ENCODE results near the gene MNAT1. TPM values are rescaled to one million over a fixed set of nuclear protein-coding genes. Genes with fewer than 3 reads are reported as not detected.
"Not testable (repeated sequence)": the region's sequence is repeated elsewhere in the genome, so short reads cannot be mapped to it uniquely, and the experiment has no call there.

MNAT1 gene
- total RNA-seq, 1 donor from 2014 or later: 75.4 TPM

DNA sequence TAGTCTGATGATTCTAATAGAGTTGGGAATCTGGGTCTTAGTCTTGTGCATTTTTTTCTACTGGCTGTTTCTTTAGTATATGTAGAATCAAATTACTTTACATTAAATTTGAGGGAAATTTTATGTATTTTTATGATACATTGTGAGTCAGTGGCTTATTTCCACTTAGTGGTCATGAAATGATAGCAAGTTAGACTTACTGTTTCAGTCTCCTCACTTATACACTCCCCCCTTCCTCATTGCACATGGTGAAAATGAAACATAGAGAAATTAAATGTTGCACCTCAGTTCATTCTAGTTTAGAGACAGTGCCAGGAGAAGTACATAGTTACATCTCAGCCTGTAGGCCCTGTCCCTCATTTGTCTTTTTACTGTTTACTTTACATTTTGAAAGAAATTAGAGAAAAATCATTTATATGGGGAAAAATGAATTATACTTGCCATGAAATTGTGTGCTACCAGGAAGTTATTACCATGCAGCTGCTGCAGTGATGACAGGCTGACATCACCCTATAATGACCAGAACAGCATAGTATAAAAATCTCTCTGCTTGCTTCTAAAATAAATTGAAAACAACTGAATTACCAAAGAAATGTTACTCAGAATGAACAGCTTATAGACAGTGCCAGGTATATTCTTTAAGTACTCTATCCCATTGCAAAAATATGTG lies 133.1 kb downstream of the MNAT1 start:
- TF ChIP-seq, protein P1, sequence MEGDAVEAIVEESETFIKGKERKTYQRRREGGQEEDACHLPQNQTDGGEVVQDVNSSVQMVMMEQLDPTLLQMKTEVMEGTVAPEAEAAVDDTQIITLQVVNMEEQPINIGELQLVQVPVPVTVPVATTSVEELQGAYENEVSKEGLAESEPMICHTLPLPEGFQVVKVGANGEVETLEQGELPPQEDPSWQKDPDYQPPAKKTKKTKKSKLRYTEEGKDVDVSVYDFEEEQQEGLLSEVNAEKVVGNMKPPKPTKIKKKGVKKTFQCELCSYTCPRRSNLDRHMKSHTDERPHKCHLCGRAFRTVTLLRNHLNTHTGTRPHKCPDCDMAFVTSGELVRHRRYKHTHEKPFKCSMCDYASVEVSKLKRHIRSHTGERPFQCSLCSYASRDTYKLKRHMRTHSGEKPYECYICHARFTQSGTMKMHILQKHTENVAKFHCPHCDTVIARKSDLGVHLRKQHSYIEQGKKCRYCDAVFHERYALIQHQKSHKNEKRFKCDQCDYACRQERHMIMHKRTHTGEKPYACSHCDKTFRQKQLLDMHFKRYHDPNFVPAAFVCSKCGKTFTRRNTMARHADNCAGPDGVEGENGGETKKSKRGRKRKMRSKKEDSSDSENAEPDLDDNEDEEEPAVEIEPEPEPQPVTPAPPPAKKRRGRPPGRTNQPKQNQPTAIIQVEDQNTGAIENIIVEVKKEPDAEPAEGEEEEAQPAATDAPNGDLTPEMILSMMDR (conservative IDR thresholded peaks at IDR 0.05; ENCODE audit: low read depth, low read length): no peak
- DNase-seq (ENCODE audit: low read depth): no peak
- no peak overlapping the region for H3K4me3 ChIP-seq (ENCODE audit: low read depth, low read length)

DNA sequence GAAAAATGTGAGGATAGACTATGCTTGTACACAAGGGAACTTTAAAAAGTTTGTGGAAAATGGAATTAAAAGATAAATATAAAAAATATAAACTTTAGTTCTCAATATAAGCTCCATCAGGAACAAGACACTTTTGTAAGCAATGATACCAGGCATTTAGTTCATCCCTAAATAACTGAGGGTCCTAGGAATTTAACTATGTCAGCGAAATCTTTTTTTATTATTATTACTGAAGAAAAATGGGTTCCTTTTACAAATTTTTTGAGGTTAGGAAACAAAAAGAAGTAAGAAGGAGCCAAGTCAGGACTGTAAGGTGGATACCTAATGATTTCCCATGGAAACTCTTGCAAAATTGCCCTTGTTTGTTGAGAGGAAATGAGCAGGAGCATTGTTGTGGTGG lies 143.6 kb downstream of the MNAT1 start:
- no peak overlapping the region for H3K4me3 ChIP-seq (ENCODE audit: low read depth, low read length)
- no peak for DNase-seq (ENCODE audit: low read depth)
- TF ChIP-seq, protein P1 (conservative IDR thresholded peaks at IDR 0.05; ENCODE audit: low read depth, low read length): no peak

DNA sequence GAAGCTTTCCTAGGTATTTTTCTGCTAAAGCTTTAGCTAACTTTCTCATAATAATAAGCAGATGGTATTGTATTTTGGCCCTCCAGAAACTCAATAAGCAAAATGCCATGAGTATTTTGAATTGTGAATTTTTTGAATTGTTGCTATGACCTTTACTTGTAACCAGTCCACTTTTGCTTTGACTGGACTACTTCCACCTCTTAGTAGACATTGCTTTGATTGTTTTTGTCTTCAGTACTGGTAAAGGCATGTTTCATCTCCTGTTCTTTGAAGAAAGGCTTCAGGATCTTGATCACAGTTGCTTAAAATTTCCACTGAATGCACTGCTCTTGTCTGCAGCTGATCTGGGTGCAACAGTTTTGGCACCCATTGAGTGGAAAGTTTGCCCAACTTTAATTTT lies 144.0 kb downstream of the MNAT1 start:
- TF ChIP-seq, protein P1 (conservative IDR thresholded peaks at IDR 0.05; ENCODE audit: low read depth, low read length): no peak
- no peak overlapping the region for H3K4me3 ChIP-seq (ENCODE audit: low read depth, low read length)
- DNase-seq (ENCODE audit: low read depth): no peak

DNA sequence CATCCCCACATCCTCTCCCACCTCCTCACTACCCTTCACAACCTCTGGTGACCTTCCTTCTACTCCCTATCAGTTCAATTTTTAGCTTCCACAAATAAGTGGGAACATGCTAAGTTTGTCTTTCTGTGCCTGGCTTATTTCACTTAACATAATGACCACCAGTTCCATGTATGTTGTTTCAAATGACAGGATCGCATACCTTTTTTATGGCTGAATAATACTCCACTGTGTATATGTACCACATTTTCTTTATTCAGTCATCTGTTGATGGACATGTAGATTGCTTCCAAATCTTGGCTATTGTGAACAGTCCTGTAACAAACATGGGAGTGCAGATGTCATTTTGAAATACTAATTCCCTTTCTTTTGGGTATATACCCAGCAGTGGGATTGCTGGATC lies 147.7 kb downstream of the MNAT1 start:
- H3K4me3 ChIP-seq (ENCODE audit: low read depth, low read length): no peak overlapping the region
- TF ChIP-seq, protein P1 (conservative IDR thresholded peaks at IDR 0.05; ENCODE audit: low read depth, low read length): no peak
- DNase-seq (ENCODE audit: low read depth): no peak

DNA sequence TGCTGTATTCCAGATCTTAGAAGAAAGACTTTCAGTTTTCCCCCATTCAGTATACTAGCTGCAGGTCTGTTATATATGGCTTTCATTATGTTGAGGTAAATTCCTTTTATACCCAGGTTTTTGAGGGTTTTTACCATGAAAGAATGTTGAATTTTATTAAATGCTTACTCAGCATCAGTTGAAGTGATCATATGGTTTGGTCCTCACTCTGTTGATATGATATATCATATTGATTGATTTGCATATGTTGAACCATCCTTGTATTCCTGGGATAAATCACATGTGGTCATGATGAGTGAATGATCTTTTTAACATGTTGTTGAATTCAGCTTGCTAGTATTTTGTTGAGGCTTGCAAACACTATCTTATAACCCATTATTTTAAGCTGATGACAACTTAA lies 149.6 kb downstream of the MNAT1 start:
- no peak for DNase-seq (ENCODE audit: low read depth)
- TF ChIP-seq, protein P1 (conservative IDR thresholded peaks at IDR 0.05; ENCODE audit: low read depth, low read length): no peak
- H3K4me3 ChIP-seq (ENCODE audit: low read depth, low read length): no peak overlapping the region

DNA sequence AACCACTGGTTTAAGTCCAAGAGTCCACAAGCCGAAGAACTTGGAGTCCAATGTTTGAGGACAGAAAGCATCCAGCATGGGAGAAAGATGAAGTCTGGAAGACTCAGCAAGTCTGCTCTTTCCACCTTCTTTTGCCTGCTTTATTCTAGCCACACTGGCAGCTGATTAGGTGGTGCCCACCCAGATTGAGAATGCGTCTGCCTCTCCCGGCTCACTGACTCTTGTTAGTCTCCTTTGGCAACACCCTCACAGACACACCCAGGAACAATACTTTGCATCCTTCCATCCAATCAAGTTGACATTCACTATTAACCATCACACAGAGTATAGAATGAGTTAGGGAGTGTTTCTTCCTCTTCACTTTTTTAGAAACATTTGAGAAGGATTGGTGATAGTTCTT lies 156.1 kb downstream of the MNAT1 start:
- not testable (repeated sequence) for DNase-seq (ENCODE audit: low read depth); H3K4me3 ChIP-seq (ENCODE audit: low read depth, low read length)

DNA sequence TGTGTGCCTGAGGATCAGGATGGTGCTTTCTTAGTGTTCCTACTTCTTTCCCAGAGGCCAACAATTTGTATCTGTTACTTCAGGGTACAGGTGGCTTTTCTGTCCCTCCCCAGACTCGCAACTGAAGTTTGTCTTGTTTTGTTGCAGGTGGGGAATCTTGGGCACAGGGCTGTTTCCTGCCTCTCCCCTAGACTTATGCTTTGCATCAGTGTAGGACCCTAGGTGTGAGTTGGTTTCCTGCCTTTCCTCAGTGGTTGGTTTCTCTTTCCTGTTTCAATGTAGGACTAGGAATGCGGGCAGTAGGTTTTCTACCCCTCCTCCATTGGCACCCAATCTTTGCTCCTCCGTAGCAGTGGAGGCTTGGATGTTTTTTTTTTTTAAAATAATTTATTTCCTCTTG lies 159.3 kb downstream of the MNAT1 start:
- H3K4me3 ChIP-seq (ENCODE audit: low read depth, low read length): no peak overlapping the region
- TF ChIP-seq, protein P1 (conservative IDR thresholded peaks at IDR 0.05; ENCODE audit: low read depth, low read length): no peak
- no peak for DNase-seq (ENCODE audit: low read depth)

All from epithelial cell of proximal tubule (primary cell).